ENCODE data around the gene UNC13B.

Gene UNC13B

GRCh38 chr9:35277171-35277520 lies 115.3 kb downstream of the UNC13B start:
- no peak for TF ChIP-seq REST (IDR thresholded peaks at IDR 0.05; ENCODE audit: insufficient read depth in 1 of 2, low read depth in 2 of 2, low read length in 2 of 2)
- no peak for TF ChIP-seq TAF1 (IDR thresholded peaks at IDR 0.05; ENCODE audit: borderline replicate concordance, insufficient read depth, low read length)
- no peak for TF ChIP-seq SIN3A (IDR thresholded peaks at IDR 0.05; ENCODE audit: borderline replicate concordance, insufficient read depth, low read length)
- TF ChIP-seq POLR2AphosphoS5 (IDR thresholded peaks at IDR 0.05; ENCODE audit: low read depth, low read length): no peak
- no peak for TF ChIP-seq FOXP2 (optimal IDR thresholded peaks at IDR 0.05; ENCODE audit: borderline replicate concordance, extremely low read depth, extremely low read length, insufficient read depth)

DNA sequence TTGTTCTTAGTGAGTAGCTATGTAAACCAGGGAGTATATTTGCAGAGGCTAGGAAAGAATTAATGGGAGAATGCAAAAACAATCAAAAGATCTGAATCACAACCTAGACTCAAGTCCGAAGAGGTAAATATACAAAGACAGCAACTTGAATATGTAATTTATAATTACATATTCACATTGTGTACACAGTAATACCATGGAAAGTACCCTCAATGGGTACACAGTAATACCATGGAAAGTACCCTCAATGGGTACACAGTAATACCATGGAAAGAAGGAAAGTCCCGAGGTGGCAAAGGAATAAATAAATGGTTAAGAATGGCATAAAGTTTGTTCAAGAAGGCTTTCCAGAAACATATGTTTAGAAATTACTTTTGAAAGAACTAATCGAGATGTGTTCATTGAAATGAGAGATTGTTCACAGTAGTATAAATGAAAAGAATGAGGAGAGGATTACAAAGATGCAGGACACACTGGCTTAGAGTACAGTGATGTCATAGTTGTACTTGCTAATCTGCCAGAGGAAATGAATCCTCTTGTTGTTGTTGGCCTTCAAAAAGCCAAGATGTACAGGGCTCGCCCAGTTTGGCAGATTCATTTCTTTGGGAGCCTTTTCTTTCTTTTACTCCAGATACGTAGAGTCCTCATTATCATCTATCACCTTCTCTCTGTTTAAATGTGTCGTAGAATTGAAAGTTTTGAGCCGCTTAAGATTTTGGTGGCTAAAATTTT lies 116.0 kb downstream of the UNC13B start:
- TF ChIP-seq TAF1 (IDR thresholded peaks at IDR 0.05; ENCODE audit: borderline replicate concordance, insufficient read depth, low read length) (no peak), REST (IDR thresholded peaks at IDR 0.05; ENCODE audit: insufficient read depth in 1 of 2, low read depth in 2 of 2, low read length in 2 of 2) (no peak), SIN3A (IDR thresholded peaks at IDR 0.05; ENCODE audit: borderline replicate concordance, insufficient read depth, low read length) (no peak), FOXP2 (optimal IDR thresholded peaks at IDR 0.05; ENCODE audit: borderline replicate concordance, extremely low read depth, extremely low read length, insufficient read depth) (no peak), POLR2AphosphoS5 (IDR thresholded peaks at IDR 0.05; ENCODE audit: low read depth, low read length) (no peak)

DNA sequence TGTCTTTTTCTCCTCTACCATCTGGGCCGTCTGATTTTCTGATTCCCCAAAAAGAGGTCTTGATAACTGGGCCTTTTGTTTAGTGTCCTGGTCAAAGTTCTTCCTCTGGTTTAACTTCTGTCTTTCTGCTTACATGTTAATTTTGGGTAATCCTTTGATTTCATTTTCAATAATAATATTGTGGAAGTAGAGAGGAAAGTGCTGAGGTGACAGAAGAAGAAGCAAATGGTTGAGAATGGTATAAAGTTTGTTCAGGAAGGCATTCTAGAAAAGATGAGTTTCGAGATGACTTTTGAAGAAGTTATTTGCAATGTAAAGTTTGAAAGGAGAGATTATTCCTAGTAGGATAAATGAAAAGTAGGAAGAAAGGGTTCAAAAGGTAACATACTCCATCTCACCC lies 118.1 kb downstream of the UNC13B start:
- no peak for TF ChIP-seq REST (IDR thresholded peaks at IDR 0.05; ENCODE audit: insufficient read depth in 1 of 2, low read depth in 2 of 2, low read length in 2 of 2)
- TF ChIP-seq TAF1 (IDR thresholded peaks at IDR 0.05; ENCODE audit: borderline replicate concordance, insufficient read depth, low read length): no peak
- no peak for TF ChIP-seq POLR2AphosphoS5 (IDR thresholded peaks at IDR 0.05; ENCODE audit: low read depth, low read length)
- TF ChIP-seq SIN3A (IDR thresholded peaks at IDR 0.05; ENCODE audit: borderline replicate concordance, insufficient read depth, low read length): no peak
- no peak for TF ChIP-seq FOXP2 (optimal IDR thresholded peaks at IDR 0.05; ENCODE audit: borderline replicate concordance, extremely low read depth, extremely low read length, insufficient read depth)

- TF ChIP-seq SIN3A (IDR thresholded peaks at IDR 0.05; ENCODE audit: borderline replicate concordance, insufficient read depth, low read length) (no peak), TAF1 (IDR thresholded peaks at IDR 0.05; ENCODE audit: borderline replicate concordance, insufficient read depth, low read length) (no peak), REST (IDR thresholded peaks at IDR 0.05; ENCODE audit: insufficient read depth in 1 of 2, low read depth in 2 of 2, low read length in 2 of 2) (no peak), POLR2AphosphoS5 (IDR thresholded peaks at IDR 0.05; ENCODE audit: low read depth, low read length) (no peak)
Measured at GRCh38 chr9:35280399-35280798, 118.6 kb downstream of the UNC13B start.
